Urinary bladder (tissue), 4 donors: ENCODE measurements around the gene PLPP6. TPM values are rescaled to one million over a fixed set of nuclear protein-coding genes. Genes with fewer than 3 reads are reported as not detected.

Source experiments
- DNase-seq: peaks from one replicate; pipeline ENCODE4 v3.0.0-alpha.2; 2015; ENCODE audit errors: extremely low spot score
- H3K27ac ChIP-seq: one replicate; pipeline ENCODE4 v1.5.1; 2013; ENCODE audit warnings: low read depth, mild to moderate bottlenecking, moderate library complexity
- H3K36me3 ChIP-seq: one replicate; pipeline ENCODE4 v1.6.1; 2013; ENCODE audit warnings: mild to moderate bottlenecking, moderate library complexity; ENCODE audit not compliant: insufficient read depth
- H3K4me1 ChIP-seq: one replicate; pipeline ENCODE4 v1.6.1; 2013; ENCODE audit warnings: mild to moderate bottlenecking, moderate library complexity; ENCODE audit not compliant: insufficient read depth
- H3K4me3 ChIP-seq: one replicate; pipeline ENCODE4 v1.5.1; 2013; ENCODE audit warnings: low read depth, low read length
- WGBS: extraction: QIAGEN DNeasy Blood & Tissue Kit; methylation state at CpG from one replicate; pipeline ENCODE4 v1.1.7; 2013; 5-methylcytosine and 5-hydroxymethylcytosine counted together
- polyA plus RNA-seq: library from polyadenylated mRNA; stranded (reverse); fragments of 200-250 nt; gene quantifications from one replicate; pipeline ENCODE4 v1.2.3, GENCODE V29; 2013
- total RNA-seq: library from RNA; depleted of rRNA; stranded (reverse); fragments of >200 nt; gene quantifications from one replicate; pipeline ENCODE4 v1.2.3, GENCODE V29; 2014
- donor health status: healthy with polysubstance abuse.
- donor health status: healthy.

The PLPP6 gene
- total and polyA plus RNA-seq, 2 donors = 9.3 to 9.5 TPM

- Histone ChIP-seq H3K4me3 (no peak overlapping the region), H3K36me3 (peaks cover 1% of the 10 kb centered on the region), H3K27ac (no peak overlapping the region), H3K4me1 (no peaks in the 10 kb centered on the region)
- DNase-seq = no peak
- 91% methylated on average over 4 of the region's 4 CpGs for WGBS
These were observed 28.1 kb downstream of the PLPP6 start for GRCh38 chr9:4690144-4690543.

DNA sequence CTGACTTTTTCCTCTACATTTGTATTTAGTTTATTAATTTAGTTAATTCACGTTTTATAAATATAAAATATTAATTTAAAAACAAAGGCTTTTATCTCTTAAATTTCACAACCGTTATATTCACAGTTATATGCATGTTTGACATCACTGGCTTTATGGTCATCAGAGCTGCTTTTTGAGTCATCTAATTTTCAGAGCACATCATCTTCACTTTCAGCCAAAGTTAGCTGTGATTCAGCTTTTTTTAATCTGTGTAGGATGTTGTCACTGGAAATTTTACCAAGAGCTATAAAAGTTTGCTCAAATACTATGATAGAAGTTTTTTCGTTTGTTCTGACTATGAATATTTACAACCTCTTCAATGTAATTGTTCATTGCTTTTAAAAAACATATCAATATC, 29.7 kb downstream of the PLPP6 start:
- Histone ChIP-seq H3K4me1 (no peaks in the 10 kb centered on the region), H3K36me3 (peaks cover 1% of the 10 kb centered on the region), H3K4me3 (no peak overlapping the region), H3K27ac (no peak overlapping the region)
- no peak for DNase-seq
- 76% methylated on average over 3 of the region's 3 CpGs for WGBS

DNA sequence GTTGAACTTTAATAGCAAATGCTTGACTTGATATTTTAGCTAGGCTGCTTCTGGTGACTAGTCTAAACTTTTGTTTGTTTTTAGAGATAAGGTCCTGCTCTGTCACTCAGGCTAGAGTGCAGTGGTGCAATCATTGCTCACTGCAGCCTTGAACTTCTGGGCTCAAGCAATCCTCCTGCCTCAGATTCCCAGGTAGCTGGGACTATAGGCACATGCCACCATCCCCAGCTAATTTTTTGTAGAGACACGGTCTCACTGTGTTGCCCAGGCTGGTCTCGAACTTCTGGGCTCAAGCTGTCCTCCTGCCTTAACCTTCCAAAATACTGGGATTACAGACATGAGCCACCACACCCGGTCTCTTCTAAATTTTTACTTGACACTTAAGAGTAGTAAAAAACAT, 38.0 kb downstream of the PLPP6 start:
- DNase-seq = no peak
- WGBS = 81% methylated on average over 3 of the region's 3 CpGs

GRCh38 chr9:4700932-4701331, 38.8 kb downstream of the PLPP6 start:
- H3K4me3 ChIP-seq = no peak overlapping the region
- H3K4me1 ChIP-seq = no peaks in the 10 kb centered on the region
- peaks cover 2% of the 10 kb centered on the region for H3K36me3 ChIP-seq
- 75% methylated on average over 2 of the region's 2 CpGs for WGBS
- H3K27ac ChIP-seq = no peak overlapping the region
- DNase-seq = no peak

More for the DNA sequence above, 38.0 kb downstream of the PLPP6 start:
- Histone ChIP-seq H3K36me3 (peaks cover 2% of the 10 kb centered on the region), H3K4me1 (no peaks in the 10 kb centered on the region), H3K27ac (no peak overlapping the region), H3K4me3 (no peak overlapping the region)

GRCh38 chr9:4701526-4701925, 39.4 kb downstream of the PLPP6 start:
- Histone ChIP-seq H3K36me3 (peaks cover 5% of the 10 kb centered on the region), H3K4me3 (no peak overlapping the region), H3K27ac (no peak overlapping the region), H3K4me1 (no peaks in the 10 kb centered on the region)
- no peak for DNase-seq
- WGBS = 70% methylated on average over 1 of the region's 1 CpG

DNA sequence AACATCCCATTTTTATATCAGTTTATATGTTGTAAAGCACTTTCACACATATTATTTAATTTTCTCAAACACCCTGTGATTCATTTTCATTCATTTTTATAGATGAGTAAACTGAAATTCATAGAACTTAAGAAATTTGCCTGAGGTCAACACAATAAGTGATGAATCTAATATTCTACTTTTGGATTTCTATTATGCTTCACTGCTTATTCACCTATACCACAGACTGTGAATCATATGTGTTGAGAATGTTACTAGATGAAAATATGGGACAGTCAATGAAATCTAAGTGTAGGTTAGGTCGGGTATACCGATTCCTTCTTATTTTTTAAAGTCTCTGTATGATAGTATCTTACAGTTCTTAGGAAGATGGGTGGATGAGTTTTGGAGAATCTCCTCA, 42.0 kb downstream of the PLPP6 start:
- DNase-seq = no peak
- Histone ChIP-seq H3K36me3 (peaks cover 4% of the 10 kb centered on the region), H3K4me3 (no peak overlapping the region), H3K27ac (no peak overlapping the region), H3K4me1 (no peaks in the 10 kb centered on the region)
- WGBS = 94% methylated on average over 2 of the region's 2 CpGs

- WGBS = 45% methylated on average over 2 of the region's 2 CpGs
- H3K36me3 ChIP-seq = peaks cover 4% of the 10 kb centered on the region
- no peaks in the 10 kb centered on the region for H3K4me1 ChIP-seq
- H3K27ac ChIP-seq = no peak overlapping the region
- no peak overlapping the region for H3K4me3 ChIP-seq
- no peak for DNase-seq
These were observed 43.9 kb downstream of the PLPP6 start for GRCh38 chr9:4706021-4706420.

- DNase-seq = no peak
- Histone ChIP-seq H3K4me1 (no peaks in the 10 kb centered on the region), H3K36me3 (peaks cover 4% of the 10 kb centered on the region), H3K27ac (no peak overlapping the region), H3K4me3 (no peak overlapping the region)
- WGBS = 76% methylated on average over 4 of the region's 4 CpGs
These were observed 45.0 kb downstream of the PLPP6 start for GRCh38 chr9:4706971-4707622.

DNA sequence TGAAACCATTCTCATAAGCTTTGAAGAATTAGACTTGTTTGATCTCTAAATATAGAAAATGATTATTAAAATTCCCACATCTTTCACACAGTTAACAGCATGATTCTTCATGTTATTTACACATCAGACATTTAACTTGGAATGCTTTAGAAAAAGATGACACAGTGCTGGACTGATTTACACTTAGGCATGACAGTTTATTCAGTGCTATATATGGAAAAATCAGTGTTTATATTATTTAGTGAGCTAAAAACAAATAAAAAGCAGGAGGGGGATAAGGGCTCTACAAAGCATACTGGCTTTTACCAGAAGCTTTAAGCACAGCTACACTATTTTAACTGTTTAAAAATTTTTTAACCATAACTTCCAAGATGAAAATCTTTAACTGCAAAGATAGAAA, 47.3 kb downstream of the PLPP6 start:
- Histone ChIP-seq H3K4me3 (no peak overlapping the region), H3K4me1 (no peaks in the 10 kb centered on the region), H3K36me3 (peaks cover 8% of the 10 kb centered on the region), H3K27ac (no peak overlapping the region)
- DNase-seq = no peak

DNA sequence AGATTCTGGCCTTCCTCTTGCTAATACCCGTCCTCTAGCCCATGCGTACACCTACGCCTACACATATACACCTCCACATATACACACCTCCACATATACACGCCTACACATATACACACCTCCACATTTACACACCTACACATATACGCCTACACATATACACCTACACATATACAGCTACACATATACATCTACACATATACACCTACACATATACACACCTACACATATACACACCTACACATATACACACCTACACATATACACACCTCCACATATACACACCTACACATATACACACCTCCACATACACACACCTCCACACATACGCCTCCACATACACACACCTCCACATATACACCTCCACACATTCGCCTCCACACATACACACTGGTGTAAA, 51.8 kb downstream of the PLPP6 start:
- no peak overlapping the region for H3K27ac ChIP-seq
- no peaks in the 10 kb centered on the region for H3K4me1 ChIP-seq
- H3K36me3 ChIP-seq = peaks cover 11% of the 10 kb centered on the region
- no peak overlapping the region for H3K4me3 ChIP-seq
- DNase-seq = no peak
- 66% methylated on average over 7 of the region's 7 CpGs for WGBS

- no peak overlapping the region for H3K27ac ChIP-seq
- WGBS = 84% methylated on average over 9 of the region's 9 CpGs
- peaks cover 11% of the 10 kb centered on the region for H3K36me3 ChIP-seq
- no peak overlapping the region for H3K4me3 ChIP-seq
- no peaks in the 10 kb centered on the region for H3K4me1 ChIP-seq
- no peak for DNase-seq
These were observed 52.3 kb downstream of the PLPP6 start for GRCh38 chr9:4714266-4715016.

Other genes with a start within 250 kb of the PLPP6 start
- gene SLC1A1, start 171.8 kb upstream of the PLPP6 start, total RNA-seq = 6.9 TPM
- 7.0 TPM for gene SLC1A1, start 171.8 kb upstream of the PLPP6 start, polyA plus RNA-seq
- gene SPATA6L, start 4.2 kb downstream of the PLPP6 start, total RNA-seq = 5.4 TPM
- gene SPATA6L, start 4.2 kb downstream of the PLPP6 start, polyA plus RNA-seq = 1.2 TPM
- 23.6 TPM for gene CDC37L1, start 17.3 kb downstream of the PLPP6 start, total RNA-seq
- 30.1 TPM for gene CDC37L1, start 17.3 kb downstream of the PLPP6 start, polyA plus RNA-seq
- 69.6 TPM for gene AK3, start 78.9 kb downstream of the PLPP6 start, total RNA-seq
- 56.3 TPM for gene AK3, start 78.9 kb downstream of the PLPP6 start, polyA plus RNA-seq
- 18.8 TPM for gene RCL1, start 130.7 kb downstream of the PLPP6 start, total RNA-seq
- gene RCL1, start 130.7 kb downstream of the PLPP6 start, polyA plus RNA-seq = 18.0 TPM